HG02759 (cell line): Measurements from ENCODE around the gene CD59.

Experiments used
- ATAC-seq: cut with Tn5 transposase; IDR thresholded peaks from one replicate; pipeline ENCODE4 v1.9.1; 2021; ENCODE audit warnings: mild to moderate bottlenecking, moderate library complexity; ENCODE audit not compliant: unreplicated experiment

CD59 gene

DNA sequence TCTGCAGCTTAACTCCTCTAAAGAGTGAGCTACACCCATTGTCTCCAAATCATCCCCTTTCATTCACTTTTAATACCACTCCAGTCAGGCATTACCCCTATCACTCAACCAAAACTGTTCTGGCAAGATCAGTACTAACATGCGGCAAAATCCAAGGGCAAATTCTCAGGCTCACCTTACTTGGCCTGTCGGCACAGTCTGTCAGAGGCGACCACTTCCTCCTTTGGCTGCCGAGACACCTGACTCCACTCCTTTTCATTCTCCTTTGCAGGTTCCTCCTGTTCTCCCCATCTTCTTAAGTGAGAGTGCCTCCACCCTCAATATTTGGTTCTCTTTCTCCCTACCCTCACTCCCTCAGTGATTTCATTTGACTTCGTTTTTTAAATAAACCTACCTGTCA, 39.8 kb downstream of the CD59 start:
- no peak for ATAC-seq

GRCh38 chr11:33695051-33695566, 41.1 kb downstream of the CD59 start:
- ATAC-seq: no peak

GRCh38 chr11:33694346-33695050, 41.7 kb downstream of the CD59 start:
- ATAC-seq: no peak

DNA sequence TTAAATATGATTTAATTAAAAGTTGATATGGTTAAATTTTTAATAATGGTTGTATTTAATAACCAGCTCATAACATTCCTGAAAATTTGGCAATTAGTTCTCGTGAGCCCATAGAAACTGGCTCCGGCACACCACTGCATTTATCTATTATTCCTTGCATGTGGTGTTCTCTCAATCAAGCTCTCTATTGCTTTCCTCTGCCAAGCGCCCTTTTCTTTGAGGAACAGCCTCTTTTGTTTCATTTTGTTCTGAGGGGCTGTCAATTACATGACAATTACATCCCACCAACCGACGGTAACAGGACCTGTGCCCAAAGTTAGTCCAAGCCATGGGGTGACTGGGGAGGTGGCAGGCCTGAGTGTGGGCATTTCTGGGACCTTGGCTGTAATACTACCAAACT, 43.7 kb downstream of the CD59 start:
- no peak for ATAC-seq

- no peak for ATAC-seq
Observed at GRCh38 chr11:33692013-33692504, 44.2 kb downstream of the CD59 start.

DNA sequence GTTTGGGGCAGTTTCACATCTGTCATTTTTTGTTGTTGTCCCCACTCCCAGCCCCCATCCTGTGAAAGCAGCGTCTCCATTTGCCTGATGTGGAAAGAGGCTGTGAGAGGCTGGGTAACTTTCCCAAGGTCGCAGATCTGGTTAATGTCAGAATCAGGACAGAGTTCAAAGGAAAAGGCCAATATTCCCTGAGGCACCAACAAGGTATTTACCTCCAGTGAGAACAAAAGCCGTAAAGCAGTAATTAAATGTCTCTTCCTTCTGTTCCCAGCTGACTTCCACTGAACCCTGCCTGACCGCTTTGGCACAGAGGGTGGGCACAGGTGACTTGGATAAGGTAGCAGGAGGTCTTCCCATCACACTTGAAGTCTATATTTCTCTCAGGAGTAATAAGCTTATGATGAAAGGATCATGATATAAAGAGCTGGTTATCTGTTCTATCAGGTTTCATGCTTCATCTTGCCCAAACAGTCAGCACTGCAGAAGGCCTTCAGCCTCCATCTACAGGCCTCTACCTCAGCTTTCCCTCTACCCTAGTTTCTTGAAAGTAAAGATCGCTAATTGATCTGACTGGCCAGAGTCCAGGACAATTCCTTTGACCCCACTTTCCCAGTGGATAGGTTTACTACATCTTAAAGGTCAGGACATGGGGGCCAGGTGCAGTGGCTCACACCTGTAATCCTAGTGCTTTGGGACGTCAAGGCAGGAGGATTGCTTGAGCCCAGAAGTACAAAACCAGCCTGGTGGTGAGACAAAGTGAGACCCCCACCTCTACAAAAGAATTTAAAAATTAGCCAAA, 45.0 kb downstream of the CD59 start:
- no peak for ATAC-seq

DNA sequence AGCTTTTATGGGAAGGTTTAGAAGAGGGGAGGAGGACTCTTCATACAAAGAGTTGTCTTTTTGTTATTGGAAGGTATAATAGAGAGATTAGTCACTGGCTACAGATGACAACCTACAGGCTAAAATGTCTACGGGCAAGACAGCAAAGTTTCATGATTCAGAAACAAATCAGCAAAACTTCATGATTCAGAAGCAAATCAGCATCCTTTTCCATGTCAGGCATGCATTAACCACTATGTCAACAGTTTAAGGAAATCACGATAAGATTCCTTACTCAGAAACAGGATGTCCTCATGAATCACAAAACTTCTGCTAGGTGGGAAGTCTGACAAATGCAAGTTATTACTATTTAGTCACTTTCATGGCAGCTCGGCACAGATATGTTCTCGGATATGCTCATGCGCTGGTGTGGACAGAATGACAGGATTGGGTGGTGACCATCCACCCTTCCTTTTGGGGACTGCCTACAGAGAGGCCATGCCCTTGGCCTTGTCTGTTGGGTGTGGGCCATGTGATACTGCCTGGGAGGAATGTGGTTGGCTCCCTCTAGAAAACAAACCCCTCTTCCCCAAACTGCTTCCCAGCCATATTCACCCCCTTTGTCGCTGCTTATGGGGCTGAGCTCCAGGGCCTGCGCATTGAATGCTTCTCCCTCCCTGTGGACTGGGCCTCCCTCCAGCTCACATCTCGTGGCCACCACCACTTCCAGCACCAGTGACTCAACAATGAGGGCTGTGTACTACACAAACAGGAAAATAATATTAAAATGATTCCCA, 45.7 kb downstream of the CD59 start:
- no peak for ATAC-seq

DNA sequence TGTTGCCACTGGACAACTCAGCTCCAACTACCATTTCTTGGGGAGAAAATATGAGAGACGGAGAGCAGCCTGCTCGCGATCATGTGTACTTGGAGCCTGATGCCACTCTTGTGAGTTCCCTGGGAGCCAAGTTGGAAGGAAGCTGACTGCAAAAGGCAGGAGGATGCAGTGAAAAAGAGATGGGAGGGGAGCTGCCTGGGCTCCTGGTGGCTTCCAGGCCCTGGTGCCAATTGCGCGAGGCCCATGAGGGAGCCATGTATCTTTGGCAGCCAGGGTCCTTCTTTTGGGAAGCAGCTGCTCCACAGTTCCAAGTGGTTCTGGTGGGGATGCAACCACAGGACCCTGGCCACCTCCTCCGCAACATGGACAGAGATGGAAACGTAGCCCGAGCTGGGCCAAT, 46.7 kb downstream of the CD59 start:
- no peak for ATAC-seq

GRCh38 chr11:33689085-33689484, 47.1 kb downstream of the CD59 start:
- ATAC-seq: no peak

GRCh38 chr11:33687733-33688479, 48.3 kb downstream of the CD59 start:
- peak; percentile 66 for ATAC-seq

DNA sequence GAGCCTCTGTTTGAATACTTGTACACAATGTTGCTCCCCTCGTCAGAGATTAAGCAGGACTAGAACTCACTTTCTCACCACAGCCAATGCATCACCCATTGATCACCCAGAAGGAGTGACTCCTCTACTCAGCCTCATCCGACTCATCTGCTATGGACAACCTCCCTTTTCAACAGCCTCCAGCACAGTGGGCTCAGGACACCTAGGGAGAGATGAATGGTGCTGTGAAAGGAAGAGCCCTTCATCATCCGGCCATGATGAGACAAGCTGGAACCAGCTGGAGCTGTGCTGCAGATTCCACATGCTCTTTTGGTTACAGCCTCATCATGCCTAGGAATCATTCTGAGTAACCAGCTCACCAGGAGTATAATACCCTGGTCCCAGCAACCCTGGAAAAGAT, 51.1 kb downstream of the CD59 start:
- ATAC-seq: no peak

DNA sequence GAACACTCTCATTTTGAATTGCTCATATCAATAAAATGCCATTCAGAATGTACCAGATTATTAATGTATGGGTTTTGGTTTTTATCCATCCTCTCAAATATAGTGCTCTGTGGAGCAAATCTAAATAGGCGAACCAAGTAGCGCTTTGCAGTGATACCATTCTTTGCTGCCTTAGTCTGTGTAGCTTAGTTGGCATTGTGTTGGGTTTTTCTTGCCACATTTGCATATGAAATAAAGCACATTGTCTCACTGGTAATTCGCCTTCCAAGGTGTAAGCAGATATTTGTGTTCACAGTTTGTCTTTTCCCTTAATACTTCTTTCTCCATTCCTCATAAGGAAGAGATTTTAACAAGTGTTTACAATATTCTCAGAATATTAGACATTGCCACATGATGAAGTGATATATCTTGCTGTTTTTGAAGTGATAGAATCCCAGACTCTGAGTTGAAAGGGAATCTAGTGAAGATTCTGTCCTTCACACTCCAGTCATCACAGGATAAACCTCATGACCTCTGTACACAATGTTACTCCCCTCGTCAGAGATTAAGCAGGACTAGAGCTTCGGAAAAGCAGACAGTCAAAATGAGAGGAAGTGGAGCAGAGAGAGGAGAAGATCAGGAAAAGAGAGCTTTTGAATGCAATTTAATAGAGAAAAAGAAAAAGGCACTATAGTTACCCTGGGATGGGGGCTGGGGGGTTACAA, 52.1 kb downstream of the CD59 start:
- no peak for ATAC-seq

DNA sequence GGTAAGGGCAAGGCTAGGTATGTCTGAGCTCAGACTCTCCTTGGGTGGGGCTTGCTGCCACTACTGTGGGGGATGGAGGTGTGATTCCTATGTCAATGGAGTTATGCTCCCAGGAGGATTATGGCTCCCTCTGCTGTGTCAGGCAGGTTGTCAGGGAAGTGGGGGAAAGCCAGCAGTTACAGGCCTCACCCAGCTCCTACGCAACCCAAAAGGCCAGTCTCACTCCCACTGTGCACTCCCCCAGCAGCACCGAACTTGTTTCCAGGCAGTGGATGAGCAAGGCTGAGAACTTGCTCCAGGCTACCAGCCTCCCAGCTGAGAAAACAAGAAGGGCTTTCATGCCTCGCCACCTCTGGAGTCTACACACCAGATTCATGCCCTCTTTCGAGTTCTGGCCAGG, 53.8 kb downstream of the CD59 start:
- no peak for ATAC-seq

DNA sequence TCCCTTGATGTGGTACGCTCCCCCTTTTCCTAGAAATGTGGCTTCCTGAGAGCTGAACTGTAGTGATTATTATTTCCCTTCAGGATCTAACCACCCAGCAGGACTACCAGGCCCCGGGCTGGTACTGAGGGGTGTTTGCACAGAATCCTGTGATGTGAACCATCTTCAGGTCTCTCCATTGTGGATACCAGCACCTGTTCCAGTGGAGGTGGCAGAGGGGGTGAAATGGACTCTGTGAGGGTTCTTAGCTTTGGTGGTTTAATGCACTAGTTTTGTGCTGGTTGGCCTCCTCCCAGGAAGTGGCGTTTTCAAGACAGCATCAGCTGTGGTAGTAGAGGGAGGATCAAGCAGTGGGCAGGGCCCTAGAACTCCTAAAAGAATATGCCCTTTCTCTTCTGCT, 54.2 kb downstream of the CD59 start:
- no peak for ATAC-seq

GRCh38 chr11:33678616-33679015, 57.6 kb downstream of the CD59 start:
- peak; percentile 65 for ATAC-seq

DNA sequence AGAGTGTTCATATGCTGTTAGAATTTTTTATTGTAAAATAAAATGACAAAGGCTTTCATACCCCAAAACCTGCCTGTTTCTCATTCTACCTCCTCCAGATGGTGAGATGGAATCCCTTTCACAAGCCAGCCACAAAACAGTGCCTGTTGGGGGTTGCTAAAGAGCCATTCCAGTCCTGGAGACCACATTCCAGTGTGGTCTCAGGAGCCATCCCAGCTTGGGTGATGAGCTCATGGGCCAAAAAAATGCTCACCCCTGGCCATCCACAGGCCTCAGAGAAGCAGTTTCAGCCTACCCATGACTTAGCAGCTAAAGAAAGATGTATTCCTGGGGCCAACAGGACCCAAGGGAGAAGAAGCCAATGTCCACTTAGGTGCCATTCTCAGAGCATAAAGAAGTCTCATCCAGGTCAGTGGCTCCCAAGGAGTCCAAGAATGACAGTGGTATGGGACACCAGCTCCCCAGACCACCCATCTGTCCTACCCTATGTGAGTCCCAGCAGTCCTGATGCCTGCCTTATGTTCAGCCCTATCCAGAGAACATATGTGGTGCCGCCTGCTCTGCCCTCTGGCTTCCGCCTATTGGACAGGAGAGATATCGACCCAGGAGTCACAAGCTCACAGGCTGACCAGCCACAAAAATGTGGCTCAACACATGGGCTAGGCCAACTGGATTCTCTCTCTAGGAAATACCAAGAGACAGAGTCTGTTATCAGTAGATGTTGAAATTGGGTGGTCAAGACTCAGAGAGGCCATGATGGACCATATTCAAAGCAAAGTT, 62.0 kb downstream of the CD59 start:
- ATAC-seq: no peak

GRCh38 chr11:33672273-33672672, 64.0 kb downstream of the CD59 start:
- no peak for ATAC-seq

GRCh38 chr11:33670250-33671011, 65.8 kb downstream of the CD59 start:
- no peak for ATAC-seq
